ENCODE data around the gene KIAA1958. TPM values are rescaled to one million over a fixed set of nuclear protein-coding genes. Genes with fewer than 3 reads are reported as not detected.
A peak's percentile ranks its signal among the peaks of the same experiment; 100 is the strongest.

Gene KIAA1958
- total RNA-seq, 1 experiment from 2014 or later, result 4.2 TPM

DNA sequence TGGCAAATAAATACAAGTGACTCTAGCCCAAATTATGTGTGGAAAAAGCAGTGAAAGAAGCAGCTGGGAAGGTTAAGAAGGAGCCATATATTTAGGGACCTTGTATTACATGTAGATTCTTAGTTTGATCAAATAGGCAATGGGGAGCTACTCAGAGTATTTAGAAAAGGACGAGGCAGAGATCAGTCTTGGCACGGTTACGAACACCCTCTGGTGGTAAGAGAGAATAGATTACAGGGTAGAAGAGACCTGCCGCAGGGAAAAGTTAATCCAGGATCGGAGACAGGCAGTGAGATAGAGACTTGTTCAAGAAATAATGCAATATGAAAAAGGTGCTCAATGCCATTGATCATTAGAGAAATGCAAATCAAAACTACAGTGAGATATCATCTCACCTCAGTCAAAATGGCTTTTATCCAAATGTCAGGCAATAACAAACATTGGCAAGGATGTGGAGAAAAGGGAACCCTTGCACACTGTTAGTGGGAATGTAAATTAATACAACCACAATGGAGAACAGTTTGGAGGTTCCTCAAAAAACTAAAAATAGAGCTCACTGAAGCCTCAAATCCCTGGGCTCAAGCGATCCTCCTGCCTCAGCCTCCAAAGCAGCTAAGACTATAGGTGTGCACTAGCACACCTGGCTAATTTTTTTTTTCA lies 219.3 kb downstream of the KIAA1958 start:
- peak; percentile 49; the same call in 1 of the 2 replicates for ATAC-seq
- Histone ChIP-seq H4K20me1 (ENCODE audit: low read length) (no peaks in the 10 kb centered on the region), H3K27me3 (ENCODE audit: low read length) (no peaks in the 10 kb centered on the region), H3K36me3 (ENCODE audit: low read depth, low read length) (peaks cover 7% of the 10 kb centered on the region; the same call in 1 of the 2 replicates), H3K4me1 (ENCODE audit: insufficient read depth, low read length) (no peaks in the 10 kb centered on the region), H2AFZ (ENCODE audit: low read length) (no peak overlapping the region), H3K27ac (ENCODE audit: low read length) (no peak overlapping the region), H3K9me2 (replicated peaks; ENCODE audit: low read length) (no peaks in the 10 kb centered on the region), H3K9me3 (ENCODE audit: low read length) (no peaks in the 10 kb centered on the region), H3K79me2 (ENCODE audit: low read length) (peaks cover 32% of the 10 kb centered on the region), H3F3A (ENCODE audit: low read length, unreplicated experiment) (no peaks in the 10 kb centered on the region), H3K9ac (ENCODE audit: low read length) (no peak overlapping the region), H3K4me3 (ENCODE audit: low read length) (no peak overlapping the region), H3K4me2 (ENCODE audit: low read length) (no peak overlapping the region)
- intact Hi-C loops (cut with micrococcal nuclease), result loop anchor here (2.0 kb wide), 1 partner anchor 219 kb away; the partner anchor contains the start of gene KIAA1958
- peak; percentile 35 for DNase-seq
- TF ChIP-seq EZH2phosphoT487 (IDR thresholded peaks at IDR 0.05; ENCODE audit: borderline replicate concordance, low read length) (no peak), EZH2 (IDR thresholded peaks at IDR 0.05; ENCODE audit: low read length, unreplicated experiment) (no peak)
- TF ChIP-seq, protein P1, sequence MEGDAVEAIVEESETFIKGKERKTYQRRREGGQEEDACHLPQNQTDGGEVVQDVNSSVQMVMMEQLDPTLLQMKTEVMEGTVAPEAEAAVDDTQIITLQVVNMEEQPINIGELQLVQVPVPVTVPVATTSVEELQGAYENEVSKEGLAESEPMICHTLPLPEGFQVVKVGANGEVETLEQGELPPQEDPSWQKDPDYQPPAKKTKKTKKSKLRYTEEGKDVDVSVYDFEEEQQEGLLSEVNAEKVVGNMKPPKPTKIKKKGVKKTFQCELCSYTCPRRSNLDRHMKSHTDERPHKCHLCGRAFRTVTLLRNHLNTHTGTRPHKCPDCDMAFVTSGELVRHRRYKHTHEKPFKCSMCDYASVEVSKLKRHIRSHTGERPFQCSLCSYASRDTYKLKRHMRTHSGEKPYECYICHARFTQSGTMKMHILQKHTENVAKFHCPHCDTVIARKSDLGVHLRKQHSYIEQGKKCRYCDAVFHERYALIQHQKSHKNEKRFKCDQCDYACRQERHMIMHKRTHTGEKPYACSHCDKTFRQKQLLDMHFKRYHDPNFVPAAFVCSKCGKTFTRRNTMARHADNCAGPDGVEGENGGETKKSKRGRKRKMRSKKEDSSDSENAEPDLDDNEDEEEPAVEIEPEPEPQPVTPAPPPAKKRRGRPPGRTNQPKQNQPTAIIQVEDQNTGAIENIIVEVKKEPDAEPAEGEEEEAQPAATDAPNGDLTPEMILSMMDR (conservative IDR thresholded peaks at IDR 0.05; ENCODE audit: low read depth, low read length), result peak; percentile 48
- BruUV-seq (replicated peaks), result no TSS peak
- ChIA-PET POLR2A (ENCODE audit: unreplicated experiment) (no interaction called here), CTCF (interaction anchor here (0.7 to 1.0 kb wide), 2 partner anchors 114 to 217 kb away, joined by 3 read pairs; no protein-coding TSS in a partner anchor)

DNA sequence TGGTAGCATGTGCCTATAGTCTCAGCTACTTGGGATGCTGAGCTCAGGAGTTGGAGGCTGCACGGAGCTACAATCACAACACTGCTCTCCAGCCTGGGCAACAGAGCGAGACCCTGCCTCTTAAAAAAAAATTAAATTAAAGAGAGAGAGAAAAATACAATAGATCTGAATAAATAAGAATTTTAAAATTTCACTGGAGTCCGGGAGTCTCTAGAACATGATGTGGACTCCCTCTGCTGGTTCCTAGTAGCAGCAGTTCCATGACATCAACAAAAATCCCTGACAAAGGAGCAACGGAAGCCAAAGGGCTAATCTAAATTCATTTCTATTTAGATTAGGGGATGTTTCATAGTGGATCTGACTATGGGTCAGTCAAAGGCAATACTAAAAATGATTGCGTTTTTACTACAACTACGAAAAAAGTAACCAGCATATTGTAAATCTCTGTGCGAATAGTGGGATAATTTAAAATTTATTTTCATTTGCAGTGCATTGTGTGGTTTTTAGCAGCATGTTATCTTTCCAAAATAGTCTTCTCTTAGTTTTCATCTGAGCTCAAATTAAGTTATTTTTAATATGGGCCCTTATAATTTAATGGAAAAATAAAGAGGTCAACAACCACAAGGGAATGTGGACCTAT lies 224.5 kb downstream of the KIAA1958 start:
- H3K36me3 ChIP-seq (ENCODE audit: low read depth, low read length), result peaks cover 16% of the 10 kb centered on the region
- ChIA-PET CTCF (no interaction called here), POLR2A (ENCODE audit: unreplicated experiment) (no interaction called here)
- peak; percentile 27 for DNase-seq
- no peak for ATAC-seq
- H3F3A ChIP-seq (ENCODE audit: low read length, unreplicated experiment), result no peaks in the 10 kb centered on the region
- no peaks in the 10 kb centered on the region for H4K20me1 ChIP-seq (ENCODE audit: low read length)
- no peaks in the 10 kb centered on the region for H3K4me1 ChIP-seq (ENCODE audit: insufficient read depth, low read length)
- no peaks in the 10 kb centered on the region for H3K27me3 ChIP-seq (ENCODE audit: low read length)
- H3K9me2 ChIP-seq (replicated peaks; ENCODE audit: low read length), result no peaks in the 10 kb centered on the region
- no peak overlapping the region for H3K4me2 ChIP-seq (ENCODE audit: low read length)
- H2AFZ ChIP-seq (ENCODE audit: low read length), result no peak overlapping the region
- peaks cover 65% of the 10 kb centered on the region for H3K79me2 ChIP-seq (ENCODE audit: low read length)
- BruUV-seq (replicated peaks), result no TSS peak
- intact Hi-C loops (cut with micrococcal nuclease), result loop anchor here (5.0 kb wide), 1 partner anchor 624 kb away; no protein-coding TSS in a partner anchor
- TF ChIP-seq EZH2phosphoT487 (IDR thresholded peaks at IDR 0.05; ENCODE audit: borderline replicate concordance, low read length), result no peak
- TF ChIP-seq, protein P1 (conservative IDR thresholded peaks at IDR 0.05; ENCODE audit: low read depth, low read length), result peak; percentile 51
- TF ChIP-seq EZH2 (IDR thresholded peaks at IDR 0.05; ENCODE audit: low read length, unreplicated experiment), result no peak
- no peaks in the 10 kb centered on the region for H3K9me3 ChIP-seq (ENCODE audit: low read length)
- no peak overlapping the region for H3K4me3 ChIP-seq (ENCODE audit: low read length)
- no peak overlapping the region for H3K27ac ChIP-seq (ENCODE audit: low read length)
- no peak overlapping the region for H3K9ac ChIP-seq (ENCODE audit: low read length)

DNA sequence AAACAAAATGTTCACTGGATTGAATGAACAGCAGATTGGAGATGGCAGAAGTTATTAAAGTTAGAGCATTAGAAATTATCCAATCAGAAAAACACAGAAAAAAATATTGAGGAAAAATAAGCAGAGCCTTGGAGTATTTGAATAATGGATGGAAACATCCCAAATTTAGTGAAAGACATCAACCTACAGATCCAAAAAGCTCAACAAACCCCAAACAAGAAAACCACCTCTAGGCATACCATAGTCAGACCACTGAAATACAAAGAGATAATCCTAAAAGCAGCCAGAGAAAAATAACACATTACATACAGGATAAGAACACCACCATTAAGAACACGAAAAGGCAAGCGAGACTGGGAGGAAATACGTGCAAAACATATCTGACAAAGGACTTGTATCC lies 226.1 kb downstream of the KIAA1958 start:
- Histone ChIP-seq H4K20me1 (ENCODE audit: low read length) (no peaks in the 10 kb centered on the region), H3K4me1 (ENCODE audit: insufficient read depth, low read length) (no peaks in the 10 kb centered on the region; the same call in 1 of the 2 replicates), H3K27ac (ENCODE audit: low read length) (no peak overlapping the region), H3K36me3 (ENCODE audit: low read depth, low read length) (peaks cover 16% of the 10 kb centered on the region), H3K27me3 (ENCODE audit: low read length) (no peaks in the 10 kb centered on the region), H2AFZ (ENCODE audit: low read length) (no peak overlapping the region), H3K9me2 (replicated peaks; ENCODE audit: low read length) (no peaks in the 10 kb centered on the region), H3F3A (ENCODE audit: low read length, unreplicated experiment) (no peaks in the 10 kb centered on the region), H3K9me3 (ENCODE audit: low read length) (no peaks in the 10 kb centered on the region), H3K9ac (ENCODE audit: low read length) (no peak overlapping the region), H3K4me2 (ENCODE audit: low read length) (no peak overlapping the region), H3K4me3 (ENCODE audit: low read length) (no peak overlapping the region), H3K79me2 (ENCODE audit: low read length) (peaks cover 81% of the 10 kb centered on the region)
- CTCF ChIA-PET, result no interaction called here
- BruUV-seq (replicated peaks), result no TSS peak
- TF ChIP-seq EZH2phosphoT487 (IDR thresholded peaks at IDR 0.05; ENCODE audit: borderline replicate concordance, low read length), result no peak
- no peak for TF ChIP-seq EZH2 (IDR thresholded peaks at IDR 0.05; ENCODE audit: low read length, unreplicated experiment)
- TF ChIP-seq, protein P1 (conservative IDR thresholded peaks at IDR 0.05; ENCODE audit: low read depth, low read length), result no peak
- POLR2A ChIA-PET (ENCODE audit: unreplicated experiment), result no interaction called here
- DNase-seq (no peak), ATAC-seq (no peak)
- intact Hi-C loops (cut with micrococcal nuclease), result loop anchor here (5.0 kb wide), 1 partner anchor 625 kb away; no protein-coding TSS in a partner anchor
